Endothelial cell of umbilical vein (primary cell): ENCODE measurements around the gene ANO9. TPM values are rescaled to one million over a fixed set of nuclear protein-coding genes. Genes with fewer than 3 reads are reported as not detected.

Source experiments
- Bru-seq: library from RNA; stranded (reverse); fragments of 400-500 nt; gene quantifications from one replicate; lab custom pipeline; 2021; lab: Mats Ljungman, UMichigan
- BruChase-seq, 2 experiments: library from RNA; stranded (reverse); fragments of 400-500 nt; gene quantifications; one replicate each; lab custom pipeline; 2021; lab: Mats Ljungman, UMichigan
- BruUV-seq: library from RNA; stranded (reverse); fragments of 400-500 nt; replicated peaks from 2 replicates; lab custom pipeline; 2021; lab: Mats Ljungman, UMichigan
- CTCF ChIA-PET: fragments of 300-600, 350-600 bp; sonication (Branson Sonifier 250); formaldehyde crosslinking; loops from one replicate; lab custom pipeline; 2021; ENCODE audit warnings: antibody characterized with exemption, inconsistent platforms; lab: Charles Lee
- POLR2A ChIA-PET: fragments of 300-600, 350-600 bp; sonication (Branson Sonifier 250); formaldehyde crosslinking; loops from one replicate; lab custom pipeline; 2021; ENCODE audit warnings: antibody characterized with exemption, inconsistent platforms; lab: Charles Lee
- DNase-seq: peaks from one replicate; pipeline ENCODE4 v3.0.0-alpha.2; 2011; ENCODE audit warnings: low read depth, low spot score
- FAIRE-seq: peaks from 2 replicates; lab custom pipeline; 2011; peaks lifted over from hg19 to GRCh38; lab: Jason Lieb, UNC
- H2AFZ ChIP-seq: 2 replicates; pipeline ENCODE4 v1.6.0; 2012; ENCODE audit warnings: low read depth, low read length, control low read depth, inconsistent platforms
- H3K27ac ChIP-seq: 2 replicates; pipeline ENCODE4 v1.5.1; 2011; ENCODE audit warnings: low read depth, mild to moderate bottlenecking, control low read depth, low read length, moderate library complexity; ENCODE audit not compliant: insufficient read depth
- H3K27me3 ChIP-seq, 2 experiments: 2 replicates each; pipeline versions ENCODE4 v1.6.0 to v1.6.1; 2011; ENCODE audit warnings: low read length in 2 of 2, mixed read lengths in 1 of 2; ENCODE audit not compliant: control insufficient read depth in 2 of 2, insufficient read depth in 2 of 2
- H3K36me3 ChIP-seq, 2 experiments: 2 replicates in 1 of 2; 3 replicates in 1 of 2; pipeline ENCODE4 v1.5.1; 2011; ENCODE audit warnings: low read length in 2 of 2, mild to moderate bottlenecking in 1 of 2, moderate library complexity in 1 of 2; ENCODE audit not compliant: control insufficient read depth in 2 of 2, insufficient read depth in 2 of 2; ENCODE audit errors: extremely low read depth in 1 of 2
- H3K4me1 ChIP-seq: 3 replicates; pipeline ENCODE4 v1.5.1; 2011; ENCODE audit warnings: mild to moderate bottlenecking, low read length; ENCODE audit not compliant: control insufficient read depth, insufficient read depth; ENCODE audit errors: extremely low read depth
- H3K4me2 ChIP-seq: 2 replicates; pipeline ENCODE4 v1.6.1; 2011; ENCODE audit warnings: low read length, control low read depth, mixed read lengths; ENCODE audit not compliant: insufficient read depth
- H3K4me3 ChIP-seq, 3 experiments: fragments of 200-600 bp in 1 of 3; sonication (generic), shearing (Covaris generic) in 1 of 3; replicated peaks in 1 of 3; 2 replicates each; pipeline ENCODE4 v1.5.1; 2011 to 2016; ENCODE audit warnings: control low read depth in 3 of 3, low read length in 3 of 3, mild to moderate bottlenecking in 2 of 3, inconsistent platforms in 1 of 3, low read depth in 1 of 3, moderate library complexity in 1 of 3; ENCODE audit not compliant: insufficient read depth in 1 of 3
- H3K79me2 ChIP-seq: 2 replicates; pipeline ENCODE4 v1.6.0; 2012; ENCODE audit warnings: low read length, inconsistent platforms; ENCODE audit not compliant: control insufficient read depth, insufficient read depth
- H3K9ac ChIP-seq: replicated peaks from 2 replicates; pipeline ENCODE3; 2011; ENCODE audit warnings: low read length, control low read depth; ENCODE audit not compliant: insufficient read depth; ENCODE audit errors: extremely low read depth
- H3K9me1 ChIP-seq: replicated peaks from 3 replicates; pipeline ENCODE4 v1.6.0; 2011; ENCODE audit warnings: mild to moderate bottlenecking, low read length; ENCODE audit not compliant: control insufficient read depth, insufficient read depth; ENCODE audit errors: extremely low read depth
- H3K9me3 ChIP-seq: replicated peaks from 2 replicates; pipeline ENCODE4 v1.5.1; 2012; ENCODE audit warnings: low read length, inconsistent platforms; ENCODE audit not compliant: control insufficient read depth, insufficient read depth
- H4K20me1 ChIP-seq: replicated peaks from 2 replicates; pipeline ENCODE3; 2011; ENCODE audit warnings: mild to moderate bottlenecking, low read length; ENCODE audit not compliant: control insufficient read depth, insufficient read depth; ENCODE audit errors: extremely low read depth
- CTCF ChIP-seq, 2 donors: IDR thresholded peaks; 1 replicate in 1 of 2; 2 replicates in 1 of 2; pipeline ENCODE4 v1.5.1; 2011; ENCODE audit warnings: low read length in 2 of 2, mild to moderate bottlenecking in 2 of 2, moderate library complexity in 2 of 2, control low read depth in 1 of 2, inconsistent platforms in 1 of 2, low read depth in 1 of 2; ENCODE audit not compliant: insufficient read depth in 1 of 2; ENCODE audit errors: extremely low read depth in 1 of 2
- EZH2 ChIP-seq: IDR thresholded peaks from 2 replicates; pipeline ENCODE4 v1.6.1; 2012; ENCODE audit warnings: borderline replicate concordance, low read depth, mild to moderate bottlenecking, moderate library complexity, low read length, inconsistent platforms; ENCODE audit not compliant: severe bottlenecking
- FOS ChIP-seq: IDR thresholded peaks from 2 replicates; pipeline ENCODE4 v1.6.1; 2011; ENCODE audit warnings: mild to moderate bottlenecking, low read length, moderate library complexity, borderline replicate concordance; ENCODE audit not compliant: insufficient read depth
- GATA2 ChIP-seq: IDR thresholded peaks from 2 replicates; pipeline ENCODE4 v1.7.0; 2011; ENCODE audit warnings: low read depth, mild to moderate bottlenecking, moderate library complexity, mixed read lengths, low read length; ENCODE audit not compliant: insufficient read length, insufficient read depth
- JUN ChIP-seq: IDR thresholded peaks from 2 replicates; pipeline ENCODE4 v1.6.1; 2011; ENCODE audit warnings: borderline replicate concordance, low read depth; ENCODE audit not compliant: insufficient read length, insufficient read depth
- MAX ChIP-seq: IDR thresholded peaks from 2 replicates; pipeline ENCODE4 v1.6.1; 2011; ENCODE audit not compliant: insufficient read depth, insufficient read length
- MYC ChIP-seq: IDR thresholded peaks from one replicate; pipeline ENCODE4 v1.6.1; 2011; ENCODE audit warnings: mild to moderate bottlenecking, low read depth, low read length
- POLR2A ChIP-seq: IDR thresholded peaks from 2 replicates; pipeline ENCODE4 v1.6.1; 2012; ENCODE audit warnings: low read depth, mild to moderate bottlenecking, control low read depth, low read length
- POLR2AphosphoS5 ChIP-seq: IDR thresholded peaks from 2 replicates; pipeline ENCODE4 v1.6.1; 2012; ENCODE audit warnings: low read depth, mild to moderate bottlenecking, control low read depth, low read length, moderate library complexity; ENCODE audit not compliant: insufficient read depth
- dilution Hi-C: fragments of 300-500 bp; cut with MboI; formaldehyde crosslinking; loops from one replicate; pipeline ENCODE4 v1.15.0; 2019; ENCODE audit warnings: low sequenced_read_pairs; ENCODE audit not compliant: extremely low pct_ligation_motif_present
- intact Hi-C: fragments of 100-400 bp; cut with micrococcal nuclease; formaldehyde crosslinking; loops from one replicate; pipeline ENCODE4 v1.10.0; 2022
- long read RNA-seq: library from polyadenylated mRNA; stranded (forward); transcript quantifications from one replicate; pipeline ENCODE4 v2.0.0, GENCODE V29; 2021
- polyA minus RNA-seq, 3 experiments: library from RNA; depleted of rRNA, polyadenylated mRNA; stranded (reverse); fragments of >200 nt; gene quantifications; 1 replicate in 1 of 3; 2 replicates in 2 of 3; pipeline ENCODE4 v1.2.3, GENCODE V29; 2011
- polyA plus RNA-seq, 4 experiments: library from polyadenylated mRNA; depleted of rRNA in 3 of 4; stranded (reverse) in 3 of 4; unstranded in 1 of 4; fragments of >200 nt; gene quantifications; 2 replicates each; pipeline versions ENCODE4 v1.2.1 to v1.2.3, GENCODE V29; 2011 to 2012; ENCODE audit warnings: missing spikeins in 1 of 4
- total RNA-seq: library from RNA; stranded (reverse); gene quantifications from 2 replicates; pipeline ENCODE4 v1.2.3, GENCODE V29; 2021

Gene ANO9
- 0.12 TPM in 1 of 2 replicates, not detected in the other for total RNA-seq
- polyA plus RNA-seq = 0.23 and 0.32 TPM in 2 replicates
- polyA plus RNA-seq (2011; cell fraction: cytosol; rRNA removed) = 0.03 TPM in 1 of 2 replicates, not detected in the other
- 0.80 and 2.0 TPM in 2 replicates for polyA plus RNA-seq (2011; cell fraction: nucleus; rRNA removed)
- 0.08 and 0.18 TPM in 2 replicates for polyA plus RNA-seq (2012)
- 0.47 TPM in 1 of 2 replicates, not detected in the other for polyA minus RNA-seq
- not detected for polyA minus RNA-seq (2011; cell fraction: cytosol; rRNA and poly(A)+ RNA removed)
- 0.43 TPM in 1 of 2 replicates, not detected in the other for polyA minus RNA-seq (2011; cell fraction: nucleus; rRNA and poly(A)+ RNA removed)
- Bru-seq, nascent RNA = not detected
- percentile 4 among the genes with signal in this experiment for BruChase-seq, experiment 1, labeled RNA remaining after a 6-hour chase
- BruChase-seq, experiment 2, labeled RNA remaining after a 2-hour chase = percentile 10 among the genes with signal in this experiment
- long read RNA-seq = 0 reads

- no peaks in the 10 kb centered on the region for H3K9me1 ChIP-seq
- dilution Hi-C loops = no loop called here
- POLR2A ChIA-PET = no interaction called here
- H3K36me3 ChIP-seq = no peaks in the 10 kb centered on the region
- H3K79me2 ChIP-seq = no peaks in the 10 kb centered on the region
- H3K9ac ChIP-seq = no peak within 1 kb of the TSS
- intact Hi-C loops = no loop called here
- H2AFZ ChIP-seq = no peak within 1 kb of the TSS
- DNase-seq = no peak
- H3K27me3 ChIP-seq = peaks cover 0 to 2% of the 10 kb centered on the region in 2 experiments
- no peak within 1 kb of the TSS for H3K27ac ChIP-seq
- no peak for FAIRE-seq
- H3K9me3 ChIP-seq = no peaks in the 10 kb centered on the region
- CTCF ChIA-PET = no interaction called here
- H3K4me2 ChIP-seq = no peak within 1 kb of the TSS
- no peaks in the 10 kb centered on the region for H4K20me1 ChIP-seq
- H3K4me1 ChIP-seq = no peaks in the 10 kb centered on the region
- TF ChIP-seq FOS (no peak), MYC (no peak), POLR2A (no peak), GATA2 (no peak), EZH2 (no peak)
- no peak within 1 kb of the TSS for H3K4me3 ChIP-seq
- no TSS peak for BruUV-seq
These were observed at the start of gene ANO9 for GRCh38 chr11:441418-442274. TSS of gene ANO9 (minus strand) at chr11:442011. CDS start at chr11:441926, 85 bp downstream.

- Histone ChIP-seq H3K36me3 (peaks cover 2 to 32% of the 10 kb centered on the region in 2 experiments), H4K20me1 (no peaks in the 10 kb centered on the region), H3K27me3 (no peaks in the 10 kb centered on the region), H3K4me2 (no peak overlapping the region), H3K4me1 (no peaks in the 10 kb centered on the region), H3K9me3 (no peaks in the 10 kb centered on the region), H3K9me1 (no peaks in the 10 kb centered on the region), H2AFZ (no peak overlapping the region), H3K27ac (no peak overlapping the region), H3K79me2 (no peaks in the 10 kb centered on the region), H3K9ac (no peak overlapping the region), H3K4me3 (no peak overlapping the region)
- TF ChIP-seq POLR2AphosphoS5 (no peak), EZH2 (no peak), FOS (no peak), MAX (no peak), CTCF (IDR thresholded peaks at IDR 0.05; ENCODE audit: extremely low read depth in 1 of 2, insufficient read depth in 1 of 2, low read depth in 1 of 2, low read length in 2 of 2) (no peak), GATA2 (no peak), POLR2A (no peak), JUN (no peak), MYC (no peak)
- FAIRE-seq = no peak
- intact Hi-C loops (no loop called here), dilution Hi-C loops (no loop called here)
- BruUV-seq = no TSS peak
- POLR2A ChIA-PET = no interaction called here
- no peak for DNase-seq
- CTCF ChIA-PET = no interaction called here
These were observed 49.5 kb upstream of the ANO9 start for GRCh38 chr11:491358-491757.
